Thyroid gland (tissue), 4 donors: ENCODE measurements around the gene TMEM170B.

Experiments used
- POLR2A ChIP-seq, 2 donors: fragments of 450-650 bp; IDR thresholded peaks; one replicate each; pipeline ENCODE4 v1.6.1; 2017; ENCODE audit warnings: antibody characterized with exemption in 2 of 2, mild to moderate bottlenecking in 2 of 2, moderate library complexity in 1 of 2
- TF ChIP-seq, protein P1 (sequence below), 6 experiments: fragments of 200-600 bp in 3 of 6; fragments of 450-650 bp in 3 of 6; sonication (generic) in 3 of 6; IDR thresholded peaks; one replicate each; pipeline ENCODE4 v1.5.1; 2016 to 2019; ENCODE audit warnings: antibody characterized with exemption in 6 of 6, mild to moderate bottlenecking in 2 of 6, inconsistent platforms in 1 of 6, moderate library complexity in 1 of 6

DNA sequence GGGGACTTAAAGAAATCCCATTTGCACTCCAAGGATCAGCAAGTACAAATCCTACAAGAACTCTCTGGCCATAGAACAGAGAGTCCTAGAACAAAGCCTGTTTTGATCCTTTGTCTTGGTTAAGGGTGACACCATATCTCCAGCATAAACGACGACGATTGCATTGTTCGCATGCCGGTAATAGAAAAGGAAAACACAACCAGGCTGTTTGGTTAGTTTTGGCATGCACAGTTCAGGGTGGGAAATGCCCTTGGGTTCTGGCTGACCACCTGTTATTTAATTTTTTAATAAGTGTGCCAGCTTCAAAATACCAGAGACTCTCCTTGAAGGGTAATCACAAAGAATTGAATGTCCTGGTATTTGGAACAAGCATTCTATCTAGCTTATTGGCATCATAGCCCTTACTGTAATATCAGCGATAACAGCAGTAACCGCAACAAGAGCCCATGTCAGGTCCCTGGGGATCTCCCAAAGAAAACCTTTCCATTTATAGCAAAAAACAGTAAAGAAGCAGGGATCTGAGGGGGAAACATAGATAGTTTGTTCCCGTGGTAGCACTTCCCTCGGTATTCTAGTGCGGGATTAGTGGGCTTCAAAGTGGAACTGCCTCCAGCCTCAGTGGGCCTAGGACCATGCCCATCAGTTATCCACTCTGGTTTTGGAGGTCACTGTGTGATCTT is 77.1 kb downstream of the TMEM170B start:
- TF ChIP-seq, protein P1, sequence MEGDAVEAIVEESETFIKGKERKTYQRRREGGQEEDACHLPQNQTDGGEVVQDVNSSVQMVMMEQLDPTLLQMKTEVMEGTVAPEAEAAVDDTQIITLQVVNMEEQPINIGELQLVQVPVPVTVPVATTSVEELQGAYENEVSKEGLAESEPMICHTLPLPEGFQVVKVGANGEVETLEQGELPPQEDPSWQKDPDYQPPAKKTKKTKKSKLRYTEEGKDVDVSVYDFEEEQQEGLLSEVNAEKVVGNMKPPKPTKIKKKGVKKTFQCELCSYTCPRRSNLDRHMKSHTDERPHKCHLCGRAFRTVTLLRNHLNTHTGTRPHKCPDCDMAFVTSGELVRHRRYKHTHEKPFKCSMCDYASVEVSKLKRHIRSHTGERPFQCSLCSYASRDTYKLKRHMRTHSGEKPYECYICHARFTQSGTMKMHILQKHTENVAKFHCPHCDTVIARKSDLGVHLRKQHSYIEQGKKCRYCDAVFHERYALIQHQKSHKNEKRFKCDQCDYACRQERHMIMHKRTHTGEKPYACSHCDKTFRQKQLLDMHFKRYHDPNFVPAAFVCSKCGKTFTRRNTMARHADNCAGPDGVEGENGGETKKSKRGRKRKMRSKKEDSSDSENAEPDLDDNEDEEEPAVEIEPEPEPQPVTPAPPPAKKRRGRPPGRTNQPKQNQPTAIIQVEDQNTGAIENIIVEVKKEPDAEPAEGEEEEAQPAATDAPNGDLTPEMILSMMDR (IDR thresholded peaks at IDR 0.05): no peak
- no peak for TF ChIP-seq POLR2A (IDR thresholded peaks at IDR 0.05)
